Activated CD4-positive, alpha-beta memory T cell treated with anti-CD3 and anti-CD28 coated beads for 36 hours (primary cell): ENCODE results near the gene RBMS3. TPM values are rescaled to one million over a fixed set of nuclear protein-coding genes. Genes with fewer than 3 reads are reported as not detected.
"Not testable (repeated sequence)": the region's sequence is repeated elsewhere in the genome, so short reads cannot be mapped to it uniquely, and the experiment has no call there.

Source experiments
- CTCF ChIA-PET: fragments of 350-600 bp; sonication (Branson Sonifier 250); formaldehyde crosslinking; loops from one replicate; lab custom pipeline; 2021; ENCODE audit warnings: antibody characterized with exemption, inconsistent platforms; lab: Charles Lee
- POLR2A ChIA-PET: fragments of 350-600 bp; sonication (Branson Sonifier 250); formaldehyde crosslinking; loops from one replicate; lab custom pipeline; 2021; ENCODE audit warnings: antibody characterized with exemption; lab: Charles Lee
- DNase-seq: peaks from one replicate; pipeline ENCODE4 v3.0.0-alpha.2; 2020
- H3K27ac Mint-ChIP-seq: one replicate; pipeline ENCODE4 v1.8.0; 2021; ENCODE audit warnings: mixed read lengths
- H3K27me3 Mint-ChIP-seq: one replicate; pipeline ENCODE4 v1.8.0; 2021; ENCODE audit warnings: mixed read lengths
- H3K36me3 Mint-ChIP-seq: one replicate; pipeline ENCODE4 v1.8.0; 2021; ENCODE audit warnings: mixed read lengths
- H3K4me1 Mint-ChIP-seq: one replicate; pipeline ENCODE4 v1.8.0; 2021; ENCODE audit warnings: low read depth, mixed read lengths
- H3K4me3 Mint-ChIP-seq: one replicate; pipeline ENCODE4 v1.8.0; 2021; ENCODE audit warnings: mild to moderate bottlenecking, mixed read lengths
- H3K9me3 Mint-ChIP-seq: one replicate; pipeline ENCODE4 v1.8.0; 2021; ENCODE audit warnings: mixed read lengths
- intact Hi-C: fragments of 100-400 bp; cut with micrococcal nuclease; formaldehyde crosslinking; loops from one replicate; pipeline ENCODE4 v1.15.1; 2023
- total RNA-seq, 2 experiments: library from RNA; stranded (reverse); gene quantifications; one replicate each; pipeline ENCODE4 v1.2.3, GENCODE V29; 2021

RBMS3 gene
- total RNA-seq, 2 experiments from 2014 or later, result 1.6 TPM

DNA sequence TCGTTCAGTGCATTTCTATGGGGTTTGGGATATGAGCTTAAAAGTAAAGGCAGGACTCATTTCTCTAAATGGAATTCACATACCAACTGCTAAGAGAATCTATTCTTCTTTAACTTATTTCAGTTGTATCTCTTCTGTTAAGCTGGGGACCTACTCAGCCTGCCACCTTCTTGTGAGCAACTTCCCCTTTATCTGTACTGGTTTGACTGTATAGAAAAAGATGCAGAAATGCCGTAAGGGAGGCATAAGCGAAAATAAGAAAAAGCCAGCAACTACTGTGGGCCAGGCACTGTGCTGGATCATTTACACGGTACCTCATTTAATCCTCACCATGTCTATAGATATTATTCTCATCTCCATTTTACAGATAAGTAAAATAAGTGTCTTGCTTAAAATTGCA is 38.4 kb downstream of the RBMS3 start:
- Mint-ChIP-seq H3K4me1 (no peaks in the 10 kb centered on the region), H3K27me3 (no peaks in the 10 kb centered on the region), H3K4me3 (no peak overlapping the region), H3K9me3 (no peaks in the 10 kb centered on the region), H3K36me3 (no peaks in the 10 kb centered on the region), H3K27ac (no peak overlapping the region)
- DNase-seq, result no peak
- intact Hi-C loops, result no loop called here
- ChIA-PET CTCF (no interaction called here), POLR2A (no interaction called here)

DNA sequence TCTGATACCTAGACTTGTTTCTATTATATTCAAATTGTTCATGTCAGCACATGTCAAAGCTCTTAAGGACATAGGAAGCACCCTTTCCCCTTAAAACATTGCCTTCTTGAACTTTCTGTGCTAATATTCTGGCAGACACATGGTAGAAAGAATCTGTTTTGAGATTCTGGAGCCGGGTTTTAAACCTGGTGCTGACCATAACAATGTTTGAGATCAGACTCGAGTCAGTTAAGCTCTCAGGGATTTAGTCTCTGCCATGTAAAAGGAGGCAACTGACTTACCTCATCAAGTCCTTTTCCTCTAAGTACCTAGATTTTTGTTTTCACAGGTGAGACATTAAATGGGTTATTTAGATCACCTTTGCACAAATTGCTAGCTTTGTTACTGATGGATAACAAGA is 38.9 kb downstream of the RBMS3 start:
- POLR2A ChIA-PET, result no interaction called here
- intact Hi-C loops, result no loop called here
- H3K27me3 Mint-ChIP-seq, result no peaks in the 10 kb centered on the region
- DNase-seq, result no peak
- H3K36me3 Mint-ChIP-seq, result no peaks in the 10 kb centered on the region
- H3K4me1 Mint-ChIP-seq, result no peaks in the 10 kb centered on the region
- H3K27ac Mint-ChIP-seq, result no peak overlapping the region
- CTCF ChIA-PET, result no interaction called here
- H3K4me3 Mint-ChIP-seq, result no peak overlapping the region
- no peaks in the 10 kb centered on the region for H3K9me3 Mint-ChIP-seq

DNA sequence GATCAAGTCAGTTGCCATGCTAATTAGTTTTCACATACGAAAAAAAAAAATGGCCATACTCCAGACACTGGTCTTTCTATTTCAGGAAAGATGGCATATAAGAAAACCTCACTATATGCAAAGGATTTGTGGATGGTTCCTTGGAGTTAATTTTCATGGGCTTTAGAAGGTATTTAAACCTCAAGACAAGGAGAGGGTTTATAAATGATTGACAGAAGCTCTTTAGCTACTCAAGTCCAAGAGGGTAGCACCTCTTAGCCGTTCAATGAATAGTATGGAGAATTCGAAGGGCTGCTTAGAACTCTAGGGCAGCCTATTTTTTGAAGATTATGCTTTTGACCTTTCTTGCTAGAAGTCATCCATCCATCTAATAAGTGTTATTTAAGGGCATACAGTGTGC is 41.7 kb downstream of the RBMS3 start:
- H3K4me1 Mint-ChIP-seq, result no peaks in the 10 kb centered on the region
- ChIA-PET POLR2A (no interaction called here), CTCF (no interaction called here)
- H3K27me3 Mint-ChIP-seq, result no peaks in the 10 kb centered on the region
- H3K36me3 Mint-ChIP-seq, result no peaks in the 10 kb centered on the region
- no peak for DNase-seq
- H3K9me3 Mint-ChIP-seq, result no peaks in the 10 kb centered on the region
- H3K27ac Mint-ChIP-seq, result no peak overlapping the region
- intact Hi-C loops, result no loop called here
- no peak overlapping the region for H3K4me3 Mint-ChIP-seq

DNA sequence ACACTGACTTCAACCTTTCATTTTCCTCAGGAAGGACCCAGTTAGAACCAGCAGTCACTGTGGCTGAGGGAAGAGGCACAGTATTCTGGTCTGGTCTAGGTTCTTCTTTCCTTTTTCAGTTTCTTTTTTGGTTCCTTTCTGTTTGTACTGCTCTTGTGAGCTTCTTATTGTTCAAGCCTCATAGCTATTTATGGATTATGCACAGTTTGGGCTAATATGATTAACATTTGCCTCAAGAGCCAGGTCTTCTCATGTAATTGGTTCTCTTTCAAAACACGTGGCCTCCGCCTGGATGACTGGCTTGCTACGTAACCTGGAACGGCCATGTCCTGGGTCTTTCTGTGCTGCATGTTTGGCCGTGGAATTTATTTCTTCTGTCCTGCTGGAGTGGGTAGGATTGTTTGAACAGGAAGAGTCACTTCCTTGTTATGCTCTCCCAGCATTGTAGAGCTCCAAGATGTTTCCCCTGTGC is 43.3 kb downstream of the RBMS3 start:
- no peak overlapping the region for H3K27ac Mint-ChIP-seq
- H3K36me3 Mint-ChIP-seq, result no peaks in the 10 kb centered on the region
- H3K27me3 Mint-ChIP-seq, result no peaks in the 10 kb centered on the region
- no peak for DNase-seq
- intact Hi-C loops, result no loop called here
- H3K9me3 Mint-ChIP-seq, result no peaks in the 10 kb centered on the region
- CTCF ChIA-PET, result no interaction called here
- H3K4me3 Mint-ChIP-seq, result no peak overlapping the region
- H3K4me1 Mint-ChIP-seq, result no peaks in the 10 kb centered on the region
- POLR2A ChIA-PET, result no interaction called here

DNA sequence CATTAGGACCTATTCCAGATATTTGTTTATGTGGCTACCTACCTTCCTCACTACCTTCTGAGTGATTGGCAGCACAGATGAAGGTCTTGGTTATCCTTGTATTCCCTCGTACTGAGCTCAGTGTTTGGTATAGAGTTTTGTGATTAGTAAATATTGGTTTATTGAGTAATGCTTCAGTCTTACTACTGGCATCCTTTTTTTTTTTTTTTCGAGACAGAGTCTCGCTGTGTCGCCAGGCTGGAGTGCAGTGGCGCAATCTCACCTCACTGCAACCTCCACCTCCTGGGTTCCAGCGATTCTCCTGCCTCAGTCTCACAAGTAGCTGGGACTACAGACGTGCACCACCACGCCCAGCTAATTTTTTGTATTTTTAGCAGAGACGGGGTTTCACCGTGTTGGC is 45.7 kb downstream of the RBMS3 start:
- CTCF ChIA-PET, H3K9me3 Mint-ChIP-seq, H3K4me1 Mint-ChIP-seq, DNase-seq, H3K36me3 Mint-ChIP-seq, H3K27me3 Mint-ChIP-seq, H3K4me3 Mint-ChIP-seq, H3K27ac Mint-ChIP-seq, POLR2A ChIA-PET, intact Hi-C loops: not testable (repeated sequence)

DNA sequence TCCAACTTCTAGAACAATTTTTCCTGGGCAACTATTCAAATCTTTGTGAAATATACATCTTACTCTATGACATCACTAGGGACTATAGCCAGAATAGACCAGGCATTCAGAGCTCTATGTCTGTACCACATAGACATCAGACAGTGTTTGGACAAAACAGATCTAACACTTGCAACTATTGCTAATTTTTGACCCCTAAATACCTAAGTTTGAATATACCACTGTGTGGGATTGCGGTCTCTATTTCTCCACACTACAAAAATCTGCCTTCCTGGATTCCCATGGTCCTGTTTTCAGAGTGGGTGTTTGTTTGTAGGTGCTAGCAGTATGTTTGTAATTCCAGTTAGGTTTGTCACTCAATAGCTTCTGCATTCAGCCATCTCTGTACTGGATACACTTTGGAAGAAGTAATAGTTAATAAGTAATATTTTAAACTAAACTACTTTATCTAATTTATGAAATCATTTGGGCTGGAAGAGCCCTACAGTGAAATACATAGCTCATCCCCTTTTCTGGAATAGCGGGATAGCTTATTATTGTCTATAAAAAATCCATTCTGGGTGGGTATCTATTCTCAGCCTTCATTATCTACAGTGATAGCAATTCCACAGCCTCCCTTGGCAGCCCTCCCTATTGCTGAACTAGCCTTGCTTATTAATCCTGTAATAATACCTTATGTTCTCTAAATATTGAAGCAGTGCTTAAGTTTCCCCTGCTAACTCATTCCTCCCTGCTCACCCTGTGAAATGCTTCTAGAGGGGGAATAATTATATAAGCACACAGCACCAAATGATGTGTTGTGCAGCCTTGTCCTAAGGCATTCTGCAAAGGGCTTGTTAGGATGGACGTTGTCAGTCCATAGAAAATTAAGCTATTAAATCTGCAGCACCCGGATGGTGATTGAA is 49.4 kb downstream of the RBMS3 start:
- Mint-ChIP-seq H3K36me3 (no peaks in the 10 kb centered on the region), H3K9me3 (no peaks in the 10 kb centered on the region), H3K4me3 (no peak overlapping the region), H3K4me1 (no peaks in the 10 kb centered on the region), H3K27ac (no peak overlapping the region), H3K27me3 (no peaks in the 10 kb centered on the region)
- DNase-seq, result no peak
- intact Hi-C loops, result no loop called here
- ChIA-PET CTCF (no interaction called here), POLR2A (no interaction called here)

DNA sequence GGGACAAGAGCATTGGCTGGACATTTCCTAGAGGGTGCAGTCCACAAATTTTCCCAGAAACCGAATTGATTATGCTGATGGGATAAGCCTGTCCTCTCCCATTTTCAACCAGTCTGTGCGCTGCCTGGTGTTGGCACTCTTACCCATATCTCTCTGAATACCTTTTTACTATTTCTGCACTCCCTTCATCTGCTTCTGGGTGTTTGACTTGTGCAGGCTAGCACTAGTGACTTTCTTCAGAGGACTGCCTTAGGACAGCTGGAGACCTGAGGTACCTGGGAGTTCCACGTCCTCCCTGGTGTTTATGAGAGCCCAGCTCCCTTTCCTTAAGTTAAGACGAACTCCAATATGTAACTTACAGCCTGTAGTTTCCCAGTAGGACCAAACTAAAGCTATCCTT is 50.2 kb downstream of the RBMS3 start:
- Mint-ChIP-seq H3K27me3 (no peaks in the 10 kb centered on the region), H3K36me3 (no peaks in the 10 kb centered on the region), H3K4me3 (no peak overlapping the region), H3K9me3 (no peaks in the 10 kb centered on the region), H3K4me1 (no peaks in the 10 kb centered on the region), H3K27ac (no peak overlapping the region)
- POLR2A ChIA-PET, result no interaction called here
- no peak for DNase-seq
- intact Hi-C loops, result no loop called here
- CTCF ChIA-PET, result no interaction called here

DNA sequence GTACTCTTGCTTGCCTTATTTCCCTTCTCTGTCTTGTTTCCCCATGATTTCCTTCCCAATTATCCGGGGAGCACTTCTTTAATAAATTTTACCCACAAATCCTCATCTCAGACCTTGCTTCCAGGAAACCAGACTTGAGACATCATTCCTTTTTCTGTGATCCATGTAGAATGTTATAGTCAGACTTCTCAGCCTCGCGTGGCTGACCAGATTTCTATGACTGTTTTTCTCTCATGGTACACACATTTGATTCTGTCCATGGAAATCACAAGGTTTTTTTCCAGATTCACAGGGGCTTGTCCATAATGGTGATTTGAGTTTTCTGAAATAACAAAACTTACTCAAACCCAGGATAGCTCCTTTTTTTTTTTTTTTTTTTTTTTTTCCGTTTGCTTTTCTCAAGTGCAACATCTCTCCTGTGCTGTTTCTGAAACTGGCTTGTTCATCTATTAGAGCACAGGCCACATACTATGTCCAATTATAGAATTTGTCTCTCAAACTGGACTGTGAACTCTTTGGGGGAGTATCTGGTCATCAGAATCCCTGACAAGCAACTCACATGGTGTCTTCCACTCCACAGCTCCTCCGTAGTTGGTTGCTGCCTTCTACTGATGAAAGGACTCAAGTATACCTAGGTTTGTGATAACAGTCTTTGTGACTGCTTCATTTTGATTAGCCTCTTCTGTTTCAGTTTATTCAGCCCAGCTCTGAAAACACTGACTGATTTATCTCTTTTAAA is 50.8 kb downstream of the RBMS3 start:
- no peaks in the 10 kb centered on the region for H3K4me1 Mint-ChIP-seq
- no peaks in the 10 kb centered on the region for H3K27me3 Mint-ChIP-seq
- DNase-seq, result no peak
- ChIA-PET POLR2A (no interaction called here), CTCF (no interaction called here)
- no peak overlapping the region for H3K27ac Mint-ChIP-seq
- no peaks in the 10 kb centered on the region for H3K36me3 Mint-ChIP-seq
- intact Hi-C loops, result no loop called here
- H3K4me3 Mint-ChIP-seq, result no peak overlapping the region
- H3K9me3 Mint-ChIP-seq, result no peaks in the 10 kb centered on the region

DNA sequence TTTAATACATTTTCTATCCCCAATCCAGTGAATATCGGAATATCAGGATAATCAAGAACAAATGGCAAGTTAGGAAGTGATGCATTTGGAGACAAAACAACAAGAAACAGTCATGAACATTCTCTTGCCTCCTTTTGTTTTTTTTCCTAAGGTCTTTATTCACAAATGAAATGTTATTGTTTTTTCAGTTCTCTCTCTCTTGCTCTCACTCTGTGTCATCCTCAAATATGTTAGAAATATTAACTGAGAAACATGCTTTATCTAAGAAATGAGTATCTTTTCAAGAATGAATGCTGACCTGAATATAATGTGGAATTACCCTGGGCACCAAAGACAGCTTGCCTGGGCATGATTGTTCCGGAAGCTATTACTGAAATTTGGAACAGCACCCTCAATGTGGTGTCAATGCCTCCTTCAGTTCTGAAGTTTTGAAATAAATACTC is 51.3 kb downstream of the RBMS3 start:
- Mint-ChIP-seq H3K36me3 (no peaks in the 10 kb centered on the region), H3K27me3 (no peaks in the 10 kb centered on the region), H3K4me1 (no peaks in the 10 kb centered on the region), H3K9me3 (no peaks in the 10 kb centered on the region), H3K27ac (no peak overlapping the region), H3K4me3 (no peak overlapping the region)
- POLR2A ChIA-PET, result no interaction called here
- intact Hi-C loops, result no loop called here
- no peak for DNase-seq
- CTCF ChIA-PET, result no interaction called here

DNA sequence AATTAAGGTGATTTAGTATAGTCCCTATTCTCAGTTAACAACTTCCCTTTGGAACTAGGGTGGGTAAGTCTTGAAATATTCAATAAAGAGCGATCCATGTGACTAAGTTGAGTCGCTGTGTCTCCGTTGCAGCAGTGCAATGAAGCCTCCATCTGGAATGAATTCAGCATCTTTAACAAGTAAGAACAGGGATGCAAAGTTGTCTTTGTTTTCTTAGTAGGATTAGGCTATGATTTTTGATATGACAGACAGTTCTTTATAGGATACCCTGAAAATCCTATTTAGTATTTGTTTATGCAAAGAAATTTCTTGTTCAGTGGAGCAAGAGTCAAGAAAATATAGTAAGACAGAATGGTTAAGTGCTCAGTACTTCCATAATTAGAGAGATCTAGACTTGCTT is 52.7 kb downstream of the RBMS3 start:
- CTCF ChIA-PET, result no interaction called here
- Mint-ChIP-seq H3K27ac (no peak overlapping the region), H3K36me3 (no peaks in the 10 kb centered on the region), H3K4me1 (no peaks in the 10 kb centered on the region), H3K27me3 (no peaks in the 10 kb centered on the region), H3K9me3 (no peaks in the 10 kb centered on the region), H3K4me3 (no peak overlapping the region)
- no peak for DNase-seq
- intact Hi-C loops, result no loop called here
- POLR2A ChIA-PET, result no interaction called here

DNA sequence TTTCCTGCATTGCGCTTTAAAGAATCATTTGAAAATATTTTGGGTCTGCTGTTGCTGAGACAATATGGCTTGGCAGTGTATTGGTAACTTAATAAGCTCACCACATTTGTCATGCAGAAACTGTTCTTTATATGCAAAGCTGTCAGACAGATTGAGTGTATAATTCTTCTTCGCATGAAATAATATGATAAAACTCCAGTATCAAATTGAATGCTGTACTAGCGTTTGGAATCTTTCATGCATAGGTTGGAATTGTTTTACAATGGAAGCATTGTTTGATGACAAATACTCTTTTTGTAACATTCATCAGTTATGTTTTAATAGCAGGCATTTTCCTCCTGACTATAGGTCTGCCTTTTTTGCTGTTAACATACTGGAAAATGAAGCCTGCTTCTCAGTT is 53.8 kb downstream of the RBMS3 start:
- no peaks in the 10 kb centered on the region for H3K27me3 Mint-ChIP-seq
- H3K4me3 Mint-ChIP-seq, result no peak overlapping the region
- no peaks in the 10 kb centered on the region for H3K36me3 Mint-ChIP-seq
- H3K27ac Mint-ChIP-seq, result no peak overlapping the region
- no peaks in the 10 kb centered on the region for H3K9me3 Mint-ChIP-seq
- intact Hi-C loops, result no loop called here
- POLR2A ChIA-PET, result no interaction called here
- no peaks in the 10 kb centered on the region for H3K4me1 Mint-ChIP-seq
- DNase-seq, result no peak
- CTCF ChIA-PET, result no interaction called here

DNA sequence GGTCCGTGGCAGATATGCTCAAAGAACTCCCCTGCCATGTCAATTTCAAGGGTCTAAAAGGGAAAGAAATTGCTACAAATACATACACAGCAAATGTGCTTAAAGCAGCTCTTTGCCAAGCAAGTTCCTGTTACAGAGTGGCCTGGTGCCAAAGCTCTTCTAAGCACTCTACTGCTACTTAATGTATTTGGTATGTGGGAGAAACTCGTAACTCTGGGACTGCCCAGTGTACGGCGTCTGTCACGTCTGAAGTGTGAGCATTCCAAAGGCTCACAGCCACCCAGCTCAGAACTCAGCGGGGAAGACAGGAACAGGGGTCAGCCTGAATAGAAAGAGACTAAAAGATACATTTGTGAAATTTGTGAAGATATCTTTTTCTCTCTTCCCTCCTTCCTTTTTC is 54.6 kb downstream of the RBMS3 start:
- Mint-ChIP-seq H3K27me3 (no peaks in the 10 kb centered on the region), H3K4me3 (no peak overlapping the region), H3K27ac (no peak overlapping the region), H3K36me3 (no peaks in the 10 kb centered on the region), H3K4me1 (no peaks in the 10 kb centered on the region), H3K9me3 (no peaks in the 10 kb centered on the region)
- intact Hi-C loops, result no loop called here
- POLR2A ChIA-PET, result no interaction called here
- CTCF ChIA-PET, result no interaction called here
- DNase-seq, result no peak

DNA sequence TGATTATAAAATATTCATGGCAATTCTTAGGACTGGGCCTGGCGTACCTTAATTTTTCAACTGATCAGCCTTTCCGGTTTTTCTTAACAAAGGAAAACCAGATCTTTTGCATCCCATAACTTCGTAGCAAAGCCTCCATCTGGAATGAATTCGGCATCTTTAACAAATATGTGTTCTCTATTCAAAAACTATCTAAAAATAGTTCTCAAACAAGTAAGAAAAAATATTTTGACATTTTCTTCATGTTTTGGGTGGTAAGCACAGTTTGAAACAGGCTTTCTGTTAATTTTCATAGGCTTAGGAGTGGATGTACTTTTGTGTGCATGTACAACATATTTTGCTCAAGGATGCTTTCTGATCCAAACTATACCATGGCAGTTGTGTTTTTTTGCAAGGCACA is 55.1 kb downstream of the RBMS3 start:
- H3K4me1 Mint-ChIP-seq, result no peaks in the 10 kb centered on the region
- no peak overlapping the region for H3K27ac Mint-ChIP-seq
- no peak overlapping the region for H3K4me3 Mint-ChIP-seq
- ChIA-PET CTCF (no interaction called here), POLR2A (no interaction called here)
- H3K36me3 Mint-ChIP-seq, result no peaks in the 10 kb centered on the region
- DNase-seq, result no peak
- intact Hi-C loops, result no loop called here
- no peaks in the 10 kb centered on the region for H3K27me3 Mint-ChIP-seq
- H3K9me3 Mint-ChIP-seq, result no peaks in the 10 kb centered on the region
